Measurements from ENCODE around the gene SLC25A24.
A peak's percentile ranks its signal among the peaks of the same experiment; 100 is the strongest.

The SLC25A24 gene

DNA sequence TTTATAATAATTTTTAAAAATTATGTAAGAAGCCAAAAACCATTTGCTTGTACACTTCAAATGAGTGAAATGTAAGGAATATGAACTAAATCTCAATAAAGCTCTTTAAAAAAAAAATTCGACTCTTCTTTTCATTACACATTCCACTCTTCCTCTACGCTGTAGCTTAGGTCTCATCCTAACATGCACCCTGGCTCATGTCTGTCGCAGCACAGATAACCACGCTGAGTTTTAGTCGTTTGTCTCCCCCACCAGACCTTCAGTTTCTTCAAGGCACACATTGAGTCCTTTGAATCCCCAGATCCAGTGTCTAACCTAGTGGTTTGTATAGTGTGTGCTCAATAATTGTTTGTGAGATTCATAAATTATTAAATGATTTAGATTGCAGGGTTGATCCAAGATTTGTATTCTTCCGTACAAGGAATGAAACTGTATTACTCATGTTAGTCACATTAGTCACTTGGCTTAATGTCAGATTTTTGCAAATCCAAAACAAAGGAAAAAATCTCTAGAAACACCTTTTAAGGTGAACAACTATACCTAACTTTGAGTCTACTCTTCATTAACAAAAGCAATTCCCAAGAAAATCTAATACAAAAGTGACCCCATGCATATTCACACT lies 57.3 kb downstream of the SLC25A24 start:
- Histone ChIP-seq H3K14ac (ENCODE audit: low read length) (no peak overlapping the region), H3K4me3 (ENCODE audit: low read depth, low read length) (no peak overlapping the region), H4K8ac (ENCODE audit: low read depth, low read length) (no peak overlapping the region), H2BK120ac (ENCODE audit: insufficient read depth, low read length, poor library complexity) (no peak overlapping the region), H2BK5ac (ENCODE audit: low read depth, low read length, poor library complexity) (no peak overlapping the region), H3K27me3 (ENCODE audit: insufficient read depth, low read length) (no peaks in the 10 kb centered on the region), H3K79me1 (ENCODE audit: low read length) (no peaks in the 10 kb centered on the region), H3K4me2 (ENCODE audit: low read length) (no peak overlapping the region), H3K9me3 (ENCODE audit: insufficient read depth, low read depth, low read length) (no peaks in the 10 kb centered on the region), H2AK5ac (ENCODE audit: low read length) (no peak overlapping the region), H2BK12ac (ENCODE audit: low read length) (no peak overlapping the region), H3K4ac (ENCODE audit: low read depth, low read length) (no peak overlapping the region), H3K79me2 (ENCODE audit: control insufficient read depth, insufficient read depth, low read length, poor library complexity) (no peaks in the 10 kb centered on the region), H3K23ac (ENCODE audit: low read length) (no peak overlapping the region), H3K9ac (ENCODE audit: low read length) (no peak overlapping the region), H4K12ac (ENCODE audit: low read depth, low read length) (no peak overlapping the region), H3K18ac (ENCODE audit: low read length) (no peak overlapping the region), H3K36me3 (ENCODE audit: control insufficient read depth in 1 of 2, insufficient read depth in 2 of 2, low read length in 2 of 2) (peaks cover 10 to 20% of the 10 kb centered on the region in 2 experiments), H2AFZ (ENCODE audit: insufficient read depth, low read length, poor library complexity) (no peak overlapping the region), H3K4me1 (ENCODE audit: control insufficient read depth in 1 of 2, insufficient read depth in 2 of 2, low read length in 2 of 2) (no peaks in the 10 kb centered on the region), H3K27ac (ENCODE audit: low read depth, low read length) (no peak overlapping the region), H4K91ac (ENCODE audit: low read depth, low read length) (no peak overlapping the region)
- WGBS (ENCODE audit: extremely low coverage, insufficient coverage, insufficient read length) = no CpG with 5 or more reads among the region's 6 CpGs
- DNase-seq = no peak

DNA sequence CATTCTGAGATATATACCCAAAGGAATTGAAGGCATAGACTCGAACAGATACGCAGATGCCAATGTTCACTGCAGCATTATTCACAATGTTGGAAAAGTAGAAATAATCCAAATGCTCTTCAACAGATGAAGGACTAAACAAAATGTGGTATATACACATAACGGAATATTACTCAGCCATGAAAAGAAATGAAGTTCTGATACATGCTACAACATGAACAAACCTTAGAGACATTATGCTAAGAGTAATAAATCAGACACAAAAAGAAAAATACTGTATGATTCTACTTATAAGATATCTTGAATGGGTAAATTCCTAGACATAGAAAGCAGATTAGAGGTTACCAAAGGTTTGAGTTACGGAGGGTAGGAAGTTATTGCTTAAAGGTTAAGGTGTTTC lies 57.9 kb downstream of the SLC25A24 start:
- Histone ChIP-seq H2BK12ac (ENCODE audit: low read length) (no peak overlapping the region), H4K91ac (ENCODE audit: low read depth, low read length) (no peak overlapping the region), H3K4ac (ENCODE audit: low read depth, low read length) (no peak overlapping the region), H3K4me2 (ENCODE audit: low read length) (no peak overlapping the region), H3K4me3 (ENCODE audit: low read depth, low read length) (no peak overlapping the region), H3K79me2 (ENCODE audit: control insufficient read depth, insufficient read depth, low read length, poor library complexity) (no peaks in the 10 kb centered on the region), H3K9ac (ENCODE audit: low read length) (no peak overlapping the region), H3K23ac (ENCODE audit: low read length) (no peak overlapping the region), H3K9me3 (ENCODE audit: insufficient read depth, low read depth, low read length) (no peaks in the 10 kb centered on the region), H3K79me1 (ENCODE audit: low read length) (no peaks in the 10 kb centered on the region), H3K14ac (ENCODE audit: low read length) (no peak overlapping the region), H2BK5ac (ENCODE audit: low read depth, low read length, poor library complexity) (no peak overlapping the region), H3K27me3 (ENCODE audit: insufficient read depth, low read length) (no peaks in the 10 kb centered on the region), H3K18ac (ENCODE audit: low read length) (no peak overlapping the region), H3K36me3 (ENCODE audit: control insufficient read depth in 1 of 2, insufficient read depth in 2 of 2, low read length in 2 of 2) (peaks cover 10 to 20% of the 10 kb centered on the region in 2 experiments), H2BK120ac (ENCODE audit: insufficient read depth, low read length, poor library complexity) (no peak overlapping the region), H3K4me1 (ENCODE audit: control insufficient read depth in 1 of 2, insufficient read depth in 2 of 2, low read length in 2 of 2) (no peaks in the 10 kb centered on the region), H4K12ac (ENCODE audit: low read depth, low read length) (no peak overlapping the region), H2AFZ (ENCODE audit: insufficient read depth, low read length, poor library complexity) (no peak overlapping the region), H2AK5ac (ENCODE audit: low read length) (no peak overlapping the region), H3K27ac (ENCODE audit: low read depth, low read length) (no peak overlapping the region), H4K8ac (ENCODE audit: low read depth, low read length) (no peak overlapping the region)
- WGBS (ENCODE audit: extremely low coverage, insufficient coverage, insufficient read length) = no CpG with 5 or more reads among the region's 4 CpGs
- no peak for DNase-seq

DNA sequence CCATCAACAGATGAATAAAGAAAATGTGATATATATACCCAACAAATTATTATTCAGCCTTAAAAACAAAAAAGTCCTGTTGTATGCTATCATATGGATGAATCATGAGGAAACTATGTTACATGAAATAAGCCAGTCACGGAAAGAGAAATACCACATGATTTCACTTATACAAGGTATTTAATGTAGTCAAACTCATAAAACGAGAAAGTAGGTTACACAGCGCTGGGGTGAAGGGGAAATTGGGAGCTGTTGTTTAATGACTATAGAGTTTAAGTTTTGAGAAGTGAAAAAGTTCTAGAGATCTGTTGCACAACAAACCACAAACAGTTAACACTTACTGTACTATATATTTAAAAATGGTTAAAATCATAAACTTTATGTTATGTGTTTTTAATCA lies 58.5 kb downstream of the SLC25A24 start:
- Histone ChIP-seq H3K4me2 (ENCODE audit: low read length) (no peak overlapping the region), H2BK12ac (ENCODE audit: low read length) (no peak overlapping the region), H3K9me3 (ENCODE audit: insufficient read depth, low read depth, low read length) (no peaks in the 10 kb centered on the region), H3K23ac (ENCODE audit: low read length) (no peak overlapping the region), H3K79me2 (ENCODE audit: control insufficient read depth, insufficient read depth, low read length, poor library complexity) (no peaks in the 10 kb centered on the region), H4K91ac (ENCODE audit: low read depth, low read length) (no peak overlapping the region), H2AK5ac (ENCODE audit: low read length) (no peak overlapping the region), H3K14ac (ENCODE audit: low read length) (no peak overlapping the region), H3K79me1 (ENCODE audit: low read length) (no peaks in the 10 kb centered on the region), H3K27me3 (ENCODE audit: insufficient read depth, low read length) (no peaks in the 10 kb centered on the region), H3K36me3 (ENCODE audit: control insufficient read depth in 1 of 2, insufficient read depth in 2 of 2, low read length in 2 of 2) (peaks cover 13 to 23% of the 10 kb centered on the region in 2 experiments), H2BK120ac (ENCODE audit: insufficient read depth, low read length, poor library complexity) (no peak overlapping the region), H3K4me3 (ENCODE audit: low read depth, low read length) (no peak overlapping the region), H2AFZ (ENCODE audit: insufficient read depth, low read length, poor library complexity) (no peak overlapping the region), H3K4me1 (ENCODE audit: control insufficient read depth in 1 of 2, insufficient read depth in 2 of 2, low read length in 2 of 2) (no peaks in the 10 kb centered on the region), H3K18ac (ENCODE audit: low read length) (no peak overlapping the region), H3K27ac (ENCODE audit: low read depth, low read length) (no peak overlapping the region), H3K9ac (ENCODE audit: low read length) (no peak overlapping the region), H4K12ac (ENCODE audit: low read depth, low read length) (no peak overlapping the region), H3K4ac (ENCODE audit: low read depth, low read length) (no peak overlapping the region), H2BK5ac (ENCODE audit: low read depth, low read length, poor library complexity) (no peak overlapping the region), H4K8ac (ENCODE audit: low read depth, low read length) (no peak overlapping the region)
- no CpG with 5 or more reads among the region's 3 CpGs for WGBS (ENCODE audit: extremely low coverage, insufficient coverage, insufficient read length)
- DNase-seq = peak in 1 of 2 donors; percentile 34

DNA sequence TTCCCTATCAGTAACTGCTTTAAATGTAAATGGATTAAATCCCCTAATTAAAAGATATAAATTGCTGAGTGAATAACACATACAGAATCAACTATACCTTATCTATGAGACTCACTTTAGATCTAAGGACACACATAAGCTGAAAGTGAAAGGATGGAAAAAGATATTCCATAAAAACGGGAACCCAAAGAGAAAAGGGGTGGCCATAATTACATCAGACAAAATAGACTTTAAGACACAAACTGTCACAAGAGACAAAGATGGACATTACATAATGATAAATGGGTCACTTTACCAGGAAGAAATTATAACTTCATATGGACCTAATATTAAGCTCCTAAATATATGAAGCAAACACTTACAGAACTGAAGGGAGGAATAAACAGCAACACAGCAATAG lies 59.2 kb downstream of the SLC25A24 start:
- H4K91ac ChIP-seq (ENCODE audit: low read depth, low read length) = no peak overlapping the region
- no peaks in the 10 kb centered on the region for H3K4me1 ChIP-seq (ENCODE audit: control insufficient read depth in 1 of 2, insufficient read depth in 2 of 2, low read length in 2 of 2)
- no peak overlapping the region for H3K23ac ChIP-seq (ENCODE audit: low read length)
- no peaks in the 10 kb centered on the region for H3K27me3 ChIP-seq (ENCODE audit: insufficient read depth, low read length)
- no peak overlapping the region for H2AFZ ChIP-seq (ENCODE audit: insufficient read depth, low read length, poor library complexity)
- H3K27ac ChIP-seq (ENCODE audit: low read depth, low read length) = no peak overlapping the region
- H4K8ac ChIP-seq (ENCODE audit: low read depth, low read length) = no peak overlapping the region
- DNase-seq = no peak
- H3K79me2 ChIP-seq (ENCODE audit: control insufficient read depth, insufficient read depth, low read length, poor library complexity) = no peaks in the 10 kb centered on the region
- H3K79me1 ChIP-seq (ENCODE audit: low read length) = no peaks in the 10 kb centered on the region
- H2BK5ac ChIP-seq (ENCODE audit: low read depth, low read length, poor library complexity) = no peak overlapping the region
- H3K9ac ChIP-seq (ENCODE audit: low read length) = no peak overlapping the region
- WGBS (ENCODE audit: extremely low coverage, insufficient coverage, insufficient read length) = no CpG with 5 or more reads among the region's 1 CpG
- H4K12ac ChIP-seq (ENCODE audit: low read depth, low read length) = no peak overlapping the region
- H3K4me3 ChIP-seq (ENCODE audit: low read depth, low read length) = no peak overlapping the region
- no peak overlapping the region for H2BK120ac ChIP-seq (ENCODE audit: insufficient read depth, low read length, poor library complexity)
- H3K36me3 ChIP-seq (ENCODE audit: control insufficient read depth in 1 of 2, insufficient read depth in 2 of 2, low read length in 2 of 2) = peaks cover 13 to 20% of the 10 kb centered on the region in 2 experiments
- H3K18ac ChIP-seq (ENCODE audit: low read length) = no peak overlapping the region
- H3K4ac ChIP-seq (ENCODE audit: low read depth, low read length) = no peak overlapping the region
- no peaks in the 10 kb centered on the region for H3K9me3 ChIP-seq (ENCODE audit: insufficient read depth, low read depth, low read length)
- H2AK5ac ChIP-seq (ENCODE audit: low read length) = no peak overlapping the region
- no peak overlapping the region for H3K4me2 ChIP-seq (ENCODE audit: low read length)
- H2BK12ac ChIP-seq (ENCODE audit: low read length) = no peak overlapping the region
- no peak overlapping the region for H3K14ac ChIP-seq (ENCODE audit: low read length)

Measured in trophoblast cell (in vitro differentiated cells and primary cell).